Large intestine (tissue), 12 donors: ENCODE results near the gene MRPL4. TPM values are rescaled to one million over a fixed set of nuclear protein-coding genes. Genes with fewer than 3 reads are reported as not detected.
A peak's percentile ranks its signal among the peaks of the same experiment; 100 is the strongest.

Source experiments
- DNase-seq, 2 donors: peaks; one replicate each; pipeline versions ENCODE4 v3.0.0 to v3.0.0-alpha.2; 2013
- H3K27ac ChIP-seq: one replicate; pipeline ENCODE4 v1.5.1; 2013; ENCODE audit warnings: low read length
- H3K27me3 ChIP-seq: 2 replicates; pipeline ENCODE4 v1.6.1; 2013; ENCODE audit warnings: low read length; ENCODE audit not compliant: control insufficient read depth, insufficient read depth
- H3K36me3 ChIP-seq: 2 replicates; pipeline ENCODE4 v1.6.1; 2013; ENCODE audit warnings: low read length; ENCODE audit not compliant: control insufficient read depth, insufficient read depth
- H3K4me1 ChIP-seq: one replicate; pipeline ENCODE4 v1.6.1; 2013; ENCODE audit warnings: low read length; ENCODE audit not compliant: control insufficient read depth, insufficient read depth
- H3K4me3 ChIP-seq: one replicate; pipeline ENCODE4 v1.5.1; 2013; ENCODE audit warnings: low read length
- H3K9me3 ChIP-seq: one replicate; pipeline ENCODE4 v1.6.1; 2013; ENCODE audit warnings: mild to moderate bottlenecking, low read depth, low read length, moderate library complexity; ENCODE audit not compliant: control insufficient read depth
- WGBS: methylation state at CpG from one replicate; pipeline ENCODE4 v1.1.5; 2013; ENCODE audit warnings: low lambda C conversion rate; ENCODE audit not compliant: insufficient coverage; 5-methylcytosine and 5-hydroxymethylcytosine counted together
- long read RNA-seq, 11 donors: transcript quantifications; one replicate each; lab custom pipeline, GENCODE V29; 2026
- polyA plus RNA-seq: library from polyadenylated mRNA; unstranded; fragments of 120-200 nt; gene quantifications from one replicate; pipeline ENCODE4 v1.2.1, GENCODE V29; 2013

The MRPL4 gene
- 37.2 TPM for polyA plus RNA-seq
- long read RNA-seq, donor 1, transcript MRPL4-201 (9 exons, 1,455 nt) = major isoform, 9 of 10 reads
- long read RNA-seq, donor 1, partial matches to known transcripts = 0 of 10 reads
- long read RNA-seq, donor 1, other reads (novel, unspliced or antisense) = 0 of 10 reads
- long read RNA-seq, donor 2, transcript MRPL4-201 (9 exons, 1,455 nt) = major isoform, 14 of 16 reads
- long read RNA-seq, donor 2, partial matches to known transcripts = 0 of 16 reads
- long read RNA-seq, donor 2, other reads (novel, unspliced or antisense) = 0 of 16 reads
- long read RNA-seq, donor 3 = 0 reads
- long read RNA-seq, donor 4, partial matches to known transcripts = 0 of 3 reads
- long read RNA-seq, donor 4, other reads (novel, unspliced or antisense) = 0 of 3 reads
- long read RNA-seq, donor 5, transcript MRPL4-201 (9 exons, 1,455 nt) = major isoform, 8 of 9 reads
- long read RNA-seq, donor 5, partial matches to known transcripts = 0 of 9 reads
- long read RNA-seq, donor 5, other reads (novel, unspliced or antisense) = 0 of 9 reads
- long read RNA-seq, donor 6, transcript MRPL4-201 (9 exons, 1,455 nt) = major isoform, 11 of 11 reads
- long read RNA-seq, donor 6, partial matches to known transcripts = 0 of 11 reads
- long read RNA-seq, donor 6, other reads (novel, unspliced or antisense) = 0 of 11 reads
- long read RNA-seq, donor 7, transcript MRPL4-201 (9 exons, 1,455 nt) = major isoform, 10 of 12 reads
- long read RNA-seq, donor 7, partial matches to known transcripts = 0 of 12 reads
- long read RNA-seq, donor 7, other reads (novel, unspliced or antisense) = 0 of 12 reads
- long read RNA-seq, donor 8, transcript MRPL4-201 (9 exons, 1,455 nt) = major isoform, 17 of 19 reads
- long read RNA-seq, donor 8, partial matches to known transcripts = 0 of 19 reads
- long read RNA-seq, donor 8, other reads (novel, unspliced or antisense) = 0 of 19 reads
- long read RNA-seq, donor 9, transcript MRPL4-201 (9 exons, 1,455 nt) = major isoform, 13 of 20 reads
- long read RNA-seq, donor 9, partial matches to known transcripts = 0 of 20 reads
- long read RNA-seq, donor 9, other reads (novel, unspliced or antisense) = 5 of 20 reads
- long read RNA-seq, donor 10, transcript MRPL4-201 (9 exons, 1,455 nt) = major isoform, 17 of 26 reads
- long read RNA-seq, donor 10, partial matches to known transcripts = 7 of 26 reads
- long read RNA-seq, donor 10, other reads (novel, unspliced or antisense) = 0 of 26 reads
- long read RNA-seq, donor 11, transcript MRPL4-201 (9 exons, 1,455 nt) = major isoform, 9 of 10 reads
- long read RNA-seq, donor 11, partial matches to known transcripts = 0 of 10 reads
- long read RNA-seq, donor 11, other reads (novel, unspliced or antisense) = 0 of 10 reads

- WGBS = no CpG with 5 or more reads among the region's 77 CpGs
- DNase-seq = peak; percentile 98 to 99
- H3K4me3 ChIP-seq = peak within 1 kb of the TSS; percentile 100
- no peaks in the 10 kb centered on the region for H3K27me3 ChIP-seq
- H3K9me3 ChIP-seq = no peaks in the 10 kb centered on the region
- H3K4me1 ChIP-seq = peaks cover 6% of the 10 kb centered on the region
- peaks cover 17% of the 10 kb centered on the region for H3K36me3 ChIP-seq
- H3K27ac ChIP-seq = peak within 1 kb of the TSS; percentile 73
These were observed at the start of gene MRPL4 for GRCh38 chr19:10251792-10252694. Gene MRPL4, plus strand, starts transcription at chr19:10252214. Its CDS starts 40 bp downstream, at chr19:10252254.

GRCh38 chr19:10203686-10204085 is 48.3 kb upstream of the MRPL4 start:
- no peak for DNase-seq
- no peak overlapping the region for H3K27ac ChIP-seq
- H3K9me3 ChIP-seq = no peaks in the 10 kb centered on the region
- H3K36me3 ChIP-seq = no peaks in the 10 kb centered on the region
- H3K4me3 ChIP-seq = no peak overlapping the region
- no peaks in the 10 kb centered on the region for H3K27me3 ChIP-seq
- H3K4me1 ChIP-seq = no peaks in the 10 kb centered on the region
- WGBS = no CpG with 5 or more reads among the region's 3 CpGs

GRCh38 chr19:10205636-10206035 is 46.4 kb upstream of the MRPL4 start:
- no peaks in the 10 kb centered on the region for H3K36me3 ChIP-seq
- no peaks in the 10 kb centered on the region for H3K9me3 ChIP-seq
- H3K27me3 ChIP-seq = no peaks in the 10 kb centered on the region
- H3K27ac ChIP-seq = no peak overlapping the region
- DNase-seq = no peak
- H3K4me3 ChIP-seq = no peak overlapping the region
- no peaks in the 10 kb centered on the region for H3K4me1 ChIP-seq
- no CpG with 5 or more reads among the region's 4 CpGs for WGBS

GRCh38 chr19:10206226-10206885 is 45.7 kb upstream of the MRPL4 start:
- no peak overlapping the region for H3K4me3 ChIP-seq
- no peaks in the 10 kb centered on the region for H3K27me3 ChIP-seq
- H3K9me3 ChIP-seq = no peaks in the 10 kb centered on the region
- no peaks in the 10 kb centered on the region for H3K4me1 ChIP-seq
- no peak for DNase-seq
- no CpG with 5 or more reads among the region's 10 CpGs for WGBS
- no peaks in the 10 kb centered on the region for H3K36me3 ChIP-seq
- H3K27ac ChIP-seq = no peak overlapping the region

GRCh38 chr19:10207026-10207425 is 45.0 kb upstream of the MRPL4 start:
- no peak overlapping the region for H3K27ac ChIP-seq
- DNase-seq = no peak
- H3K4me3 ChIP-seq = no peak overlapping the region
- no peaks in the 10 kb centered on the region for H3K36me3 ChIP-seq
- no peaks in the 10 kb centered on the region for H3K4me1 ChIP-seq
- no CpG with 5 or more reads among the region's 1 CpG for WGBS
- no peaks in the 10 kb centered on the region for H3K27me3 ChIP-seq
- no peaks in the 10 kb centered on the region for H3K9me3 ChIP-seq

- no peaks in the 10 kb centered on the region for H3K27me3 ChIP-seq
- no peak for DNase-seq
- H3K27ac ChIP-seq = no peak overlapping the region
- H3K4me1 ChIP-seq = no peaks in the 10 kb centered on the region
- H3K4me3 ChIP-seq = no peak overlapping the region
- 89% methylated on average over 1 of the region's 4 CpGs for WGBS
- H3K36me3 ChIP-seq = no peaks in the 10 kb centered on the region
- H3K9me3 ChIP-seq = no peaks in the 10 kb centered on the region
These were observed 42.7 kb upstream of the MRPL4 start for GRCh38 chr19:10209315-10209714.

GRCh38 chr19:10211061-10211460 is 41.0 kb upstream of the MRPL4 start:
- H3K9me3 ChIP-seq = no peaks in the 10 kb centered on the region
- no peak overlapping the region for H3K27ac ChIP-seq
- no peaks in the 10 kb centered on the region for H3K4me1 ChIP-seq
- no peak overlapping the region for H3K4me3 ChIP-seq
- 80% methylated on average over 3 of the region's 4 CpGs for WGBS
- no peaks in the 10 kb centered on the region for H3K36me3 ChIP-seq
- H3K27me3 ChIP-seq = no peaks in the 10 kb centered on the region
- no peak for DNase-seq

GRCh38 chr19:10211691-10212090 is 40.3 kb upstream of the MRPL4 start:
- H3K4me3 ChIP-seq = no peak overlapping the region
- H3K27ac ChIP-seq = no peak overlapping the region
- no peaks in the 10 kb centered on the region for H3K36me3 ChIP-seq
- no peaks in the 10 kb centered on the region for H3K9me3 ChIP-seq
- no peaks in the 10 kb centered on the region for H3K4me1 ChIP-seq
- no peak for DNase-seq
- no peaks in the 10 kb centered on the region for H3K27me3 ChIP-seq
- 50% methylated on average over 1 of the region's 6 CpGs for WGBS

GRCh38 chr19:10214784-10215183 is 37.2 kb upstream of the MRPL4 start:
- H3K4me1 ChIP-seq = no peaks in the 10 kb centered on the region
- no peaks in the 10 kb centered on the region for H3K9me3 ChIP-seq
- H3K27me3 ChIP-seq = no peaks in the 10 kb centered on the region
- no CpG with 5 or more reads among the region's 5 CpGs for WGBS
- H3K4me3 ChIP-seq = no peak overlapping the region
- DNase-seq = no peak
- no peak overlapping the region for H3K27ac ChIP-seq
- no peaks in the 10 kb centered on the region for H3K36me3 ChIP-seq
